Cortex of kidney (tissue), 1 donor: Measurements from ENCODE around the gene KCP.

Experiments used
- DNase-seq: peaks from one replicate; lab custom pipeline; 2025; lab: John Stamatoyannopoulos, UW

Gene KCP

DNA sequence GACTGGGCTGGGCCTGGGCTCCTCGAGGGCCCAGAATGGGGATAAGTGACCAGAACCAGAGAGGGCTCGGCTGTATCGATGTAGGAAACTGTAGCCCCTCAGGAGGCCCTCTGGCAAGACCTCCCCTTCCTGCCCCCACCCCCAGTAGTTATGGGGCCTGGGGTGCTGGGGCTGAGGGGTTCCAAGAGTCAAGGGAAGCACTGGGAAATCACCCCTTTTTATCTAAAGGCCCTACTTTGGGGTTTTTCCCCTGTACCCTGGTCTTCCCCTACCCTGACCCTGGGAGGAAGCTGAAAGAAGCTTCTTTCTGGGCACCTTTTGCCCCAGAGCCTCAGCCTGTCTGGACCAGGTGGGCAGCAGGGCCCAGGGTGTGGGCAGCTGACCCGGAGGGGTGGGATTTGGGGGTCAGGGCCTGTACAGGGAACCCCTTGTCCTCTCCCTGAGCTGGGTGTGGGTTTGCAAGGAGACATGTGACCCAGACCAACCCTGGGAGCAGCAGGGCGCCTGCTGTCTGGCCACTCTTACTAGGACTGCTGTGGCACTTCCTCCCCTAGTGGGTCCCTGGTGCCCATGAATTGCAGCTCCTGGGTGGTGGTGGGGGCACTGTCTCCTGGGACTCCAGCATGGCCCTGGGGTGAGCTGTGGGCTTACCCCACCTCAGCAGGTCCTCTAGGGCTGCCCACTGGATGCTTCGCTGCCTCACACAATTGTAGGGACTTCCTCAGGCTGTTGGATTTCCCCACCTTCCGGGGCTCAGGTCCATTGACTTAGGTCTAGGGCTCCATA lies 28.8 kb upstream of the KCP start:
- no peak for DNase-seq

GRCh38 chr7:128938544-128939074 lies 28.1 kb upstream of the KCP start:
- DNase-seq, result no peak

GRCh38 chr7:128937647-128938543 lies 27.4 kb upstream of the KCP start, which contains the start of gene IRF5:
IRF5 (plus strand) TSS chr7:128937927; CDS start chr7:128942082, 4,155 bp downstream.
- no peak for DNase-seq

GRCh38 chr7:128937271-128937646 lies 26.8 kb upstream of the KCP start:
- DNase-seq, result no peak

DNA sequence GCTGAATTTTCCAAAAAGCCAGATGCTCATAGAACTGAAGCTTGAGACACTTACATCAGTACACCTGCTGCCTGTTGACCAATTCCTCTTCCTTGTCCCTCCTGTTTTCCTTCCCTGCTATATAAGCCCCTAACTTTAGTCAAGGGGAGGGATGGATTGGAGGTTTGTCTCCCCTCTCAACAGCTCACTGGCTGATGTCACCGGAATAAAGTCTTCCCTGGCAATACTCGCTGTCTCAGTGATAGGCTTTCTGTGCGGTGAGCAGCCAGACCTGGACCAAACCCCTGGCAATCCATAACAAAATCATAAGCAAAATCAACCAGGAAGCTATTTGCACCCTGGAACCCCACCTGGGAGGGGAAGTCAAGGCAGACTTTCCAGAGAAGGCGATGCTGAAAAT lies 26.3 kb upstream of the KCP start:
- no peak for DNase-seq

GRCh38 chr7:128935342-128935730 lies 24.8 kb upstream of the KCP start:
- DNase-seq, result no peak

DNA sequence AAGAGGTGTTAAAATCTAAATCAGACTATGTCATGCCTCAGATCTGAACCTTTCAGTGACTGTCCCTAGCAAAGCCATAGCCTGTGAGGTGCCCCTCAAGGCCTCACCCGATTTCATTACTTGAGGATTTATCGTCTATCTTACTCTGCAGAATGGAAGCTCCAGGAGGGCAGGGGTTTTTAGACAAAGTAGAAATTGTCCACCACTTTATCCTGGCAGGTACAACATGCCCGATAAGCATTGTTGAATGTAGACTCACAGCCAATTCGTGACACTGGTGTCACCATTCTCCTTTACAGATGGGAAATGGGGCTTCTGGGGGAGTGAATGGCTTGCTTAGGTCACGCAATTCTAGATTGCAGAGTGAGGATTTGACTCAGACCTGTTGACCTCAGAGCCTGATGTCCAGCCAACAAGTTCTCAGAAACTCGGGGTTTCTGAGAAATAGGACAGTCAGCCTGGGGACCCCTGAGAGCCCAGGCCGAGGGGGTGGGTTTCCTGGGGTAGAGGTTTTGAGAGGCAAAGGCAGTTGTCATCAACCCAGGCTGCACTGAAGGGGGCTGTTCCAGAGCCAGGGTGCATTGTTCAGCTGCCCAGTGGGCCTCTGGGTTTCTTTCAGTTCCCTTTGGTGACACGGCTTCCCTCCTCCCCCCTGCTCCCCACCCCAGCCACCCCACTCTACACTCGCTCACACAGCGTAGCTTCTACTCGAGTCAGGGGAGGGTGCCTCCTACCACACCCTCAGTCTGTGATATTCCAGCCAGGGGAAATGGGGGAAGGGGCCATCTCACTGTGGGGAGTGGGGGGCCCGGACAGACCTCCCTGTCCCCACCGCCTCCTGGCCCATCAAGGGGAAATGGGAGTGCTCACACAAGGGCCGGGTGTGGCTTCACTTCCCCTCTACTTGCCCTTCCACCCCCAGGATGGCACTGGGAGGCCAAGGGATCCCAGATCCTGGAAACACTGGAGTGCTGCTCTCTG lies 24.1 kb upstream of the KCP start:
- DNase-seq, result no peak

GRCh38 chr7:128933180-128933891 lies 22.8 kb upstream of the KCP start:
- no peak for DNase-seq

- DNase-seq, result no peak
These were observed 22.3 kb upstream of the KCP start for GRCh38 chr7:128932862-128933179.

DNA sequence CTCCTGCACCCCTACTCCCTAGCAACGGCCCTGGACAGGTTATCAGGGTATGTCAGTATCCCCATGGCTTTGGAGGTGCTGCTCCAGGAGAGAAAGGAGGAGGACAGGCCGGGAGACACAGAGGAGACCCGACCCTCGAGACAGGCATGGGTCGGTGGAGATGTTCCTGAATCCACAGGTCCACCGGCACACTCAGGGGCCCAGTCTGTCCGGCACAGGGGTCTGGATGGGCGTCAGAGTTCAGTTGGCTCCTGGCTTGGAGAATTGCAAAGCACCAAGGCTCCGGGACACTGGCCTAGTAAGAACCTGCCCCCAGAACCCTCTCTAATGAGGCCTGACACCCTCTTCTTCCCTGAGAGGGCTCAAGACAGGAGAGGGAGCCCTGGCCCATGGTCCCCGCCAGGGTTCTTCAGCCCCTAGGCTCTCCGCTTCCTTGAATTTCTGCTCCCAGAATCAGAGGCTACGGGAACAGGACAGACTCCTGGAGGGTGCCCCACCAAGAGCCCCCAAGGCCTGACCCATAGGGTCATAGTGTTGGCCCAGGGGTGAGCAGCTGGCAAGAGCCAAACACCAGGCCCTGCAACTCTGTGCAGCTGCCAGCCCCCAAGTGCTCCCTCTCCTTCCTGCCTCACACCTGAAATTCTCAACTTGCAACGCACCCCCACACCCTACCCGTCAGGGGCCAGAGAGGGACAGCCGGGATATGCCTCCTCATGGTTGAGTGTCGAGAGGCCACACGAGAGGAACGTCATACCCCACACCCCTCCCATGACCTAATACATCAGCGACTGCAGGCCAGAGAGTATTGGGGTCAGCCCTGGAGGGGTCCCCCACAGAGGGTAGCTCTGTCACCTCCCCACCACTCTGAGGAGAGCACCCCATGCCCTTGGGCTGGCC lies 21.7 kb upstream of the KCP start:
- no peak for DNase-seq

- DNase-seq, result no peak
These were observed 20.8 kb upstream of the KCP start for GRCh38 chr7:128931190-128931798.

- DNase-seq, result no peak
These were observed 18.6 kb upstream of the KCP start for GRCh38 chr7:128928882-128929788.

DNA sequence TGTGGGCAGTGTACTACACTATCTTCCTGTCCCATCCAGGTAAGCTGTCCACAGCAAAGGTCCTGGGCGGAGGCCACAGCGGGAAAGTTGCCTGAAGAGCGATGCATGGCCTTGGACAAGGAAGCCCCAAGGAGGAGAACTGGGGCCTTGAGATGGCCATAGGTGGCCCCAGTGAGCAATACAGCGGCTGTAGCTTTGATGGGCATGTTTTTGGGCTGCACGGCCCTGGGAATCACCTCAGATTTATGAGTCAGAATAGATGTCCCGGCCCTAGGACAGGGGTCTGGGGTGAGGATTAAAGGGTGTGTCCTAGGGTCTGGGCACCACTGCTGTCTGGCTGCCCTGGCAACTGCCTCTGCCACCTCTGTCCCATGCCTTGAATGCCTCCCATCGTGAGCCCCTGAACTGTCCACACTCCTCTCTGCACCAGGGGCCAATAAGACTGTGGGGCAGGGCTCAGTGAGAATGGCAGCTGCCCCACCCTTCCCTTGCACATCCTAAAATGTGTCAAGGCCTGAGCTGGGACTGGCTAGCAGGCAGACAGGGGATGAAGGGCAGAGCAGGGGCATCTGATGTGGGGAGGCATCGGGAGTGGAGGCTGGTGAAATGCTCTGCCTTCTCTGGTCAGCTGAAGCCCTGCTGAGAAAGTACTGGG lies 17.8 kb upstream of the KCP start:
- DNase-seq, result no peak

DNA sequence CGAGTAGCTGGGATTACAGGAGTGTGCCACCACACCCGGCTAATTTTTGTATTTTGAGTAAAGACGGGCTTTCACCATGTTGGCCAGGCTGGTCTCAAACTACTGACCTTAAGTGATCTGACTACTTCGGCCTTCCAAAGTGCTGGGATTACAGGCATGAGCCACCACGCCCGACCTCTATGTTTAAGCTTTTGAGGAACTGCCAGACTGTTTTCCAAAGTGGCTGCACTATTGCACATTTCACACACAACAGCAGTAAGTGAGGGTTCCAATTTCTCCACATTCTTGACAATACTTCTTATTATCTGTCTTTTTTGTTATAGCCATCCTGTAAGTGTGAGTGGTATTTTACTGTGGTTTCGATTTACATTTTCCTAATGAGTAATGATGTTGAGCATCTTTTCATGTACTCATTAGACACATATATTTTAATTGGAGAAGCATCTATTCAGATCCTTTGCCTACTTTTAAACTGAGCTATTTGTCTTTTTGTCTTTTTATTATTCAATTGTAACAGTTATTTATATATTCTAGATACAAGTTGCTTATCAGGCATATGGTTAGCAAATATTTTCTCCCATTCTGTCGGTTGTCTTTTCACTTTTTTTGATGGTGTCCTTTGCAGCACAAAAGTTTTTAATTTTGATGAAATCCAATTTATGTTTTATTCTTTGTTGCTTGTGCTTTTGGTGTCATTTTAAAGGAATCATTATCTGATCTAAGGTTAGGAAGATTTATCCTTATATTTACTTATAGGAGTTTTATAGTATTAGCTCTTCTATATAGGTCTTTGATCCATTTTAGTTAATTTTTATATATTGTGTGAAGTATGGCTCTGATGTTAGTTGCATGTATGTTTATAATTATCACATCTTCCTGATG lies 14.4 kb upstream of the KCP start:
- no peak for DNase-seq

DNA sequence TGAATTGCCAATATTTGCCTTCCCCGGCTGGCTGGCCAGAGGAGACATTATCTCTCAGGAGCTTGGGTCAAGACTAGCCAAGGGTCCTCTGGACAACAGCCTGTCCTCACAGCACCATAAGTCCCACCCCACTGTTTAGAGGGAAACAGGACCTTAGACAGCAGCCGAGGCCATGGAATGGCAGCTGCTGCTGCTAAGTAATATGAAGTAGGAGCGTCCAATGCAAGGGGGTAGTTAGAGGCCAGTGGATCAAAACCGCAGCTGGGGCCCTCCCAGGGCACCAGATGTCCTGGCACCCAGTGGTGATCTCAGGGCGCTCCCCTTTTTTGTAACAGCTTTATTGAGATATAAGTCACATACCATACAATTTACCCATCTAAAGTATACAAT lies 12.9 kb upstream of the KCP start:
- no peak for DNase-seq

DNA sequence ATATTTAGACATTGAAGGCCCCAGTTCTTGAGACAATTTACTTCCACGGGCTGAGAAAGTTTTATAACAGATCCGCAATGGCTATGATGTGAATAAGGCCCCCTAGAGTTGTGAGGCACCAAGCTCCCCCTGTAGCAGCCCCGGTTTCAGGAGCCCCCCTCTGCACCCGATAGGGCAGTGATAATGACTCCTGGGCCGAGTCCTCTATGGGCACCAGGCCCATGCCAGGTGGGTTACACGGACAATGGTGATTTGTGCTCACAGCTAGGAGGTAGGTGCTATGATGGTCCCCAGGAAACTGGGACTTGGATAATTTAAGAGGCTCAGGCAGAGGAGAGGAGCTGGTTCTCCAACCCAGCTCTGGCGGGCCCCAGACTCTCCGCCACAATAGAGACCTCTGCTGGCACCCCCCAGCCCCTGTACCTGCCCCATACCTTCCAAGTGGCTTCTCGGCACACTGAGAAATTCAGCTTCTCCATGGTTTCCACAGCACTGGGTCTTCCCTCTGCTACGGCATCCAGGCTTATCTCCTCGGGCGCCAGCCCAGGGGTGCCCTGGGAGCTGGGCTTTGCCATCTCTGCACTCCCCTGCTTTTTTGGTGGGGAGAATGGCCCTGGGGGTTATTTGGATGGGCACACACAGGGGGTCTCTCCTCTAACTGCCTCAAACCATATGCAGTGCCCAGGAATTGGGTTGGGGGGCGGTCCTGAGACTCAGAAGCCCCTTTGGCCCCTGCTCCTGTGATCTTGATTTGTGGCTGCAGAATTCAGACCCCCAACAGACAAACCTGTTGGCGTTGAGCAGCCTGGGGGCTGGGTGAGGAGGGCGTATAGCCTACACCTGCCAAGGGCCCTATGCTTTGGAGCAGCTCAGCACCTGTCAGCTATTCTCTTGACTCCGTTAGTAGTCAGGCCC lies 12.2 kb upstream of the KCP start:
- DNase-seq, result no peak
